ENCODE data around the gene ERICH4. TPM values are rescaled to one million over a fixed set of nuclear protein-coding genes. Genes with fewer than 3 reads are reported as not detected.
A peak's percentile ranks its signal among the peaks of the same experiment; 100 is the strongest.

ERICH4 gene
- total RNA-seq, 4 donors from 2014 or later = not detected

GRCh38 chr19:41413947-41414346 is 29.0 kb upstream of the ERICH4 start:
- no peaks in the 10 kb centered on the region for H3K27me3 ChIP-seq
- H3K36me3 ChIP-seq = peaks cover 17 to 26% of the 10 kb centered on the region in 2 donors
- intact Hi-C loops (cut with DNase I) = no loop called here
- no peak for DNase-seq
- peaks cover 13 to 46% of the 10 kb centered on the region in 2 donors for H3K4me1 ChIP-seq
- WGBS, 2 donors = 79 to 90% methylated on average over 2 to 8 of the region's 10 CpGs
- TF ChIP-seq CTCF (IDR thresholded peaks at IDR 0.05) (no peak), POLR2A (IDR thresholded peaks at IDR 0.05) (no peak)
- H3K4me3 ChIP-seq (replicated peaks in 1 of 3) = no peak overlapping the region
- H3K9me3 ChIP-seq = no peaks in the 10 kb centered on the region
- peak overlapping the region in 1 of 3 donors; percentile 70 for H3K27ac ChIP-seq

GRCh38 chr19:41414461-41414860 is 28.5 kb upstream of the ERICH4 start:
- H3K36me3 ChIP-seq = peaks cover 23 to 31% of the 10 kb centered on the region in 2 donors
- intact Hi-C loops (cut with DNase I) = no loop called here
- H3K4me3 ChIP-seq (replicated peaks in 1 of 3) = no peak overlapping the region
- 89 to 94% methylated on average over 9 of the region's 9 CpGs for WGBS, 2 donors
- DNase-seq = no peak
- peaks cover 8 to 41% of the 10 kb centered on the region in 2 donors for H3K4me1 ChIP-seq
- H3K27ac ChIP-seq = peak overlapping the region in 2 of 3 donors; percentile 34 to 70
- H3K27me3 ChIP-seq = no peaks in the 10 kb centered on the region
- TF ChIP-seq CTCF (IDR thresholded peaks at IDR 0.05) = no peak
- TF ChIP-seq POLR2A (IDR thresholded peaks at IDR 0.05) = no peak
- no peaks in the 10 kb centered on the region for H3K9me3 ChIP-seq

- DNase-seq = peak; percentile 90 to 93
- Histone ChIP-seq H3K27me3 (no peaks in the 10 kb centered on the region), H3K36me3 (peaks cover 30 to 37% of the 10 kb centered on the region in 2 donors), H3K4me3 (replicated peaks in 1 of 3) (no peak overlapping the region), H3K27ac (peak overlapping the region in 2 of 3 donors; percentile 34 to 70), H3K4me1 (peaks cover 2 to 34% of the 10 kb centered on the region in 2 donors), H3K9me3 (no peaks in the 10 kb centered on the region)
- WGBS, 2 donors = 21 to 25% methylated on average over 3 to 7 of the region's 9 CpGs
- TF ChIP-seq POLR2A (IDR thresholded peaks at IDR 0.05) (no peak), CTCF (IDR thresholded peaks at IDR 0.05) (no peak)
- intact Hi-C loops (cut with DNase I) = no loop called here
Observed at GRCh38 chr19:41415154-41415571, 27.8 kb upstream of the ERICH4 start.

- DNase-seq = no peak
- Histone ChIP-seq H3K27ac (no peak overlapping the region), H3K27me3 (no peaks in the 10 kb centered on the region), H3K36me3 (peaks cover 34 to 36% of the 10 kb centered on the region in 2 donors), H3K4me1 (peaks cover 0 to 23% of the 10 kb centered on the region in 2 donors), H3K9me3 (no peaks in the 10 kb centered on the region), H3K4me3 (replicated peaks in 1 of 3) (no peak overlapping the region)
- intact Hi-C loops (cut with DNase I) = no loop called here
- TF ChIP-seq CTCF (IDR thresholded peaks at IDR 0.05) (no peak), POLR2A (IDR thresholded peaks at IDR 0.05) (no peak)
- 93 to 98% methylated on average over 12 of the region's 12 CpGs for WGBS, 2 donors
Observed at GRCh38 chr19:41416194-41416674, 26.7 kb upstream of the ERICH4 start.

GRCh38 chr19:41420101-41420880 is 22.7 kb upstream of the ERICH4 start:
- H3K4me1 ChIP-seq = peaks cover 0 to under 1% of the 10 kb centered on the region in 2 donors
- peaks cover 48 to 55% of the 10 kb centered on the region in 2 donors for H3K36me3 ChIP-seq
- no peaks in the 10 kb centered on the region for H3K9me3 ChIP-seq
- H3K27ac ChIP-seq = no peak overlapping the region
- intact Hi-C loops (cut with DNase I) = no loop called here
- H3K27me3 ChIP-seq = no peaks in the 10 kb centered on the region
- no peak for DNase-seq
- 81 to 84% methylated on average over 8 of the region's 8 CpGs for WGBS, 2 donors
- H3K4me3 ChIP-seq (replicated peaks in 1 of 3) = no peak overlapping the region
- TF ChIP-seq CTCF (IDR thresholded peaks at IDR 0.05) (no peak), POLR2A (IDR thresholded peaks at IDR 0.05) (no peak)
